ENCODE data around the gene CPB2. TPM values are rescaled to one million over a fixed set of nuclear protein-coding genes. Genes with fewer than 3 reads are reported as not detected.

The CPB2 gene
- total and polyA plus RNA-seq, 3 donors from 2014 or later, result not detected

DNA sequence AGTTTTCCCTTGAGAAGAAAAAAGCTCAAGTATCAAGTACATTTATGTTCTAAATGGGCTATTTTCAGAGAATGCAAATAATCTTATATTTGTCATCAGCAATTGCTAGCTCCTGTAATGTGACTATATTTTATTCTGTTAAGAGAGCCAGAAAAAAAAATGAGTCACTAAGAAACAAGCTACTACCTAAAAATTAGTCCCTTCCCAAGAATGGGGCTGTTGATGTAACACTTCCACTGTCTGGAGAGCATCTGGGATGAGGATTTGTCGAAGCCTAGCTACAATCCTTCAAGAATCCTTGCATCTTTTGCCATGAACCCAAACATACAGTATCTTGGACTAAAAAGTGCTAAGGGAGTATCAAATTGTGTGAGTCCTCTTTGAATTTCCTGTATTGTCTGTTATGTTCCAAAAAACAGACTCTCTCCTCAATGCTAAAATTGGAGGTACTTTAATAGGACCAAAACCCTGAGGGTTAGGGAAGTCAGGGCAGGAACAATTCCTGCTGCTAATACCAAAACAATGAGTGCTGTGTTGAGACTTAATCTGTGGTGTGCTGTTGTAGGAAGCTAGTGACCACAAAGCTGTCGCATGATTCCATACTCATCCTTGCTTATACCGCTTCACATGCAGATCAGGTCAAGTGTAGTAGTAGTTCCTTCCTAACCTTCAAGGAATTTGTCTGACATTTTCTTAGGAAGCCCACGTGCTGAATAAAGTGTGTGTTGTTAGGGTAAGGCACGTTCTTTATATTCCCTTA, 47.4 kb downstream of the CPB2 start:
- Histone ChIP-seq H3K36me3 (ENCODE audit: low read depth, missing control alignments) (no peaks in the 10 kb centered on the region), H3K4me1 (peaks cover 5% of the 10 kb centered on the region), H3K27ac (no peak overlapping the region), H3K4me3 (no peak overlapping the region), H3K9me3 (no peaks in the 10 kb centered on the region), H3K27me3 (no peaks in the 10 kb centered on the region)
- no peak for DNase-seq
- intact Hi-C loops (cut with DNase I; ENCODE audit: low total_unique reads), result no loop called here
- 63 to 68% methylated on average over 5 of the region's 5 CpGs for WGBS, 2 donors
- TF ChIP-seq CTCF (IDR thresholded peaks at IDR 0.05), result no peak
- no peak for TF ChIP-seq POLR2A (IDR thresholded peaks at IDR 0.05)

GRCh38 chr13:46053162-46054012, 51.4 kb downstream of the CPB2 start:
- peak overlapping the region; percentile 86 to 87 for H3K4me3 ChIP-seq
- intact Hi-C loops (cut with DNase I; ENCODE audit: low total_unique reads), result no loop called here
- peak overlapping the region; percentile 82 to 92 for H3K27ac ChIP-seq
- TF ChIP-seq POLR2A (IDR thresholded peaks at IDR 0.05) (no peak), CTCF (IDR thresholded peaks at IDR 0.05) (no peak)
- no peaks in the 10 kb centered on the region for H3K36me3 ChIP-seq (ENCODE audit: low read depth, missing control alignments)
- no peaks in the 10 kb centered on the region for H3K9me3 ChIP-seq
- H3K4me1 ChIP-seq, result peaks cover 14% of the 10 kb centered on the region
- no peak for DNase-seq
- 18 to 19% methylated on average over 18 of the region's 18 CpGs for WGBS, 2 donors
- no peaks in the 10 kb centered on the region for H3K27me3 ChIP-seq

DNA sequence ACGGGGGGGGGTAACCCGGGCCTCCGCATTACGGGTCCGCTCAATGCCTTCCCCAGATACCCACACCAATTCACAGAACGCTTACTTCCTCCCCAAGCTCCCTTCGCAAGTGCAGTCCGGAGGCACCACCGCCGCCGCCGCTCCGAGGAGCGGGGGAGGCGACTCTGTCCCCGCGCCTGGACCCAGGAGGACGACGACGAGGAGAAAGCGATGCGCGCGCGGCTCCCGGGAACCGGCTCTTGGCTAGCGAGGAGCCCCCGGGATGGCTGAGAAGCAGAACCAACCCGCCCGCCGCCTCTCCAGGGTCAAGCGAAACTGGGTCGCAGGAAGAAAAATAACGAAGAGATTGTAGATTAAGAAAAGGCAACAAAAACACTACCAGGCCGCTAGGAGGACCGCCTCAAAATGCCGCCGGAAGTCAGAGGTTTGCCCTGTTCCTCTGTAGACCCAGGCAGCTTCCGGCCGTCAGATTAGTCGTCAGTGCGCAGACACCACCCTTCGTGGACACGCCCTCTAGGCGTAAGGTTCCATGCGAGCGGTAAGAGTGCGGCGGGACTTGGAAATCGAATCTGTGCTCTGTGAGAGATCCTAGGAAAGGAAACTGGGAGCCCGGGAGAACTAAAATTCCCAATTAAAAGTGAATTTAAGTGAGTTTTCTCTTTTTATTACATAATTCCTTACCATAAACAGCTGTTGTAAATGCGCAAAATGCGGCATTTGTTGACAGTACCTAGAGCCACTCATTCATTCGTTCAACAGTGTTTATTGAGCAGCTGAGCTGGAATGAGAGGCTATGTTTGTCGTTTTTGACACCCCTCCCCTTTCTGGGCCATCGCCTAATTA, 52.3 kb downstream of the CPB2 start, which contains the start of gene ZC3H13:
TSS of gene ZC3H13 (minus strand) at position 428 of the 843 bp plus-strand sequence. CDS start 7,239 bp downstream, outside the sequence.
- H3K9me3 ChIP-seq, result no peaks in the 10 kb centered on the region
- WGBS, 2 donors, result 1% methylated on average over 42 to 57 of the region's 57 CpGs
- H3K4me3 ChIP-seq, result peak within 1 kb of the TSS; percentile 86 to 87
- intact Hi-C loops (cut with DNase I; ENCODE audit: low total_unique reads), result no loop called here
- DNase-seq, result peak; percentile 99
- H3K36me3 ChIP-seq (ENCODE audit: low read depth, missing control alignments), result no peaks in the 10 kb centered on the region
- H3K27me3 ChIP-seq, result no peaks in the 10 kb centered on the region
- TF ChIP-seq POLR2A (IDR thresholded peaks at IDR 0.05) (peak; percentile 3), CTCF (IDR thresholded peaks at IDR 0.05) (peak in 2 of 3 experiments; percentile 34 to 49)
- H3K27ac ChIP-seq, result peak within 1 kb of the TSS; percentile 82 to 92
- H3K4me1 ChIP-seq, result peaks cover 14% of the 10 kb centered on the region

DNA sequence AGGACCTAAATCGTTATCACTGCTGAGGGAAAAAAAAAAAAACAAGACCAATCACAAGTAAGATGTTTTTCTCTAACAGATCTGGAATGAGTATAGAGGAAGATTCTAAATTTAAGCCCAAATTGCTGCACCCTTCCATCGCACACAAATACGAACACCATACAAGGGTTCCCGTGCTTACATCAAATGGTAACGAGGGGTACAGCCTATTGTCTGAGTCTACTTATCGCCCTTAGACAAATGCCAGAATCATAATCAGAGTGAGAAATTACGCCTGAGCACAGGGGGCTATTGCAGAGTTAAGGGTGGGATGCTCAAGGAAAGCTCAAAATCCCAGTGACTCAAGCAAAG, 52.9 kb downstream of the CPB2 start:
- 0 to 1% methylated on average over 7 of the region's 7 CpGs for WGBS, 2 donors
- H3K36me3 ChIP-seq (ENCODE audit: low read depth, missing control alignments), result no peaks in the 10 kb centered on the region
- peaks cover 14% of the 10 kb centered on the region for H3K4me1 ChIP-seq
- peak overlapping the region; percentile 86 to 87 for H3K4me3 ChIP-seq
- peak overlapping the region; percentile 82 to 92 for H3K27ac ChIP-seq
- no peaks in the 10 kb centered on the region for H3K9me3 ChIP-seq
- H3K27me3 ChIP-seq, result no peaks in the 10 kb centered on the region
- intact Hi-C loops (cut with DNase I; ENCODE audit: low total_unique reads), result no loop called here
- TF ChIP-seq POLR2A (IDR thresholded peaks at IDR 0.05), result no peak
- no peak for DNase-seq

Measured in testis (tissue), 3 donors.